PC-3 (cell line): Measurements from ENCODE around the gene PRPS1. TPM values are rescaled to one million over a fixed set of nuclear protein-coding genes. Genes with fewer than 3 reads are reported as not detected.

Experiments
- ATAC-seq: fragments of 200-7000 bp; cut with Tn5 transposase; 2 replicates; pipeline ENCODE4 v1.9.1; 2020; ENCODE audit warnings: mild to moderate bottlenecking, moderate library complexity
- BruUV-seq: library from RNA; stranded (reverse); fragments of 400-500 nt; replicated peaks from 2 replicates; lab custom pipeline; 2021; lab: Mats Ljungman, UMichigan
- CTCF ChIA-PET: fragments of 300-600 bp; sonication (Branson Sonifier 250); formaldehyde crosslinking; loops from one replicate; lab custom pipeline; 2022; ENCODE audit warnings: antibody characterized with exemption; lab: Charles Lee
- POLR2A ChIA-PET: fragments of 300-600 bp; sonication (Branson Sonifier 250); formaldehyde crosslinking; loops from one replicate; lab custom pipeline; 2022; ENCODE audit warnings: antibody characterized with exemption; ENCODE audit not compliant: unreplicated experiment; lab: Charles Lee
- DNase-seq: peaks from one replicate; pipeline ENCODE4 v3.0.0-alpha.2; 2015
- H2AFZ ChIP-seq: fragments of 300-600 bp; sonication (generic); 2 replicates; pipeline ENCODE4 v1.6.0; 2016; ENCODE audit warnings: antibody characterized with exemption, low read length
- H3F3A ChIP-seq: fragments of 300-600 bp; sonication (generic); one replicate; pipeline ENCODE4 v1.6.0; 2017; ENCODE audit warnings: antibody characterized with exemption, low read length, control low read depth, mild to moderate bottlenecking; ENCODE audit not compliant: unreplicated experiment
- H3K27ac ChIP-seq: fragments of 300-600 bp; sonication (generic); 2 replicates; pipeline ENCODE4 v1.5.1; 2016; ENCODE audit warnings: mild to moderate bottlenecking, low read length
- H3K27me3 ChIP-seq: fragments of 300-600 bp; sonication (generic); 2 replicates; pipeline ENCODE4 v1.6.1; 2016; ENCODE audit warnings: low read length, mixed read lengths
- H3K36me3 ChIP-seq: fragments of 300-600 bp; sonication (generic); 2 replicates; pipeline ENCODE4 v1.6.1; 2016; ENCODE audit warnings: low read depth, mixed run types, low read length, mixed read lengths
- H3K4me1 ChIP-seq: fragments of 300-600 bp; sonication (generic); 2 replicates; pipeline ENCODE4 v1.5.1; 2016; ENCODE audit warnings: low read length; ENCODE audit not compliant: insufficient read depth
- H3K4me2 ChIP-seq: fragments of 300-600 bp; sonication (generic); 2 replicates; pipeline ENCODE4 v1.6.0; 2016; ENCODE audit warnings: low read length
- H3K4me3 ChIP-seq: fragments of 300-600 bp; sonication (generic); 2 replicates; pipeline ENCODE4 v1.5.1; 2016; ENCODE audit warnings: mild to moderate bottlenecking, low read length, mixed read lengths
- H3K79me2 ChIP-seq: fragments of 300-600 bp; sonication (generic); 2 replicates; pipeline ENCODE4 v1.6.1; 2017; ENCODE audit warnings: low read length, mixed read lengths
- H3K9ac ChIP-seq: fragments of 300-600 bp; sonication (generic); 2 replicates; pipeline ENCODE4 v1.6.0; 2016; ENCODE audit warnings: mild to moderate bottlenecking, low read length
- H3K9me2 ChIP-seq: fragments of 300-600 bp; sonication (generic); replicated peaks from 2 replicates; pipeline ENCODE4 v1.6.1; 2016; ENCODE audit warnings: mixed run types, low read length, mixed read lengths
- H3K9me3 ChIP-seq: fragments of 300-600 bp; sonication (generic); 2 replicates; pipeline ENCODE4 v1.6.1; 2016; ENCODE audit warnings: low read length, mixed read lengths
- H4K20me1 ChIP-seq: fragments of 300-600 bp; sonication (generic); 2 replicates; pipeline ENCODE4 v1.6.1; 2016; ENCODE audit warnings: low read length, mixed read lengths
- CTCF ChIP-seq: fragments of 300-600 bp; sonication (generic); conservative IDR thresholded peaks from 2 replicates; pipeline ENCODE4 v1.5.1; 2017; ENCODE audit warnings: antibody characterized with exemption, low read depth, mild to moderate bottlenecking, low read length
- EZH2 ChIP-seq: fragments of 300-600 bp; sonication (generic); IDR thresholded peaks from one replicate; pipeline ENCODE4 v1.6.1; 2017; ENCODE audit warnings: antibody characterized with exemption, mild to moderate bottlenecking, low read length; ENCODE audit not compliant: unreplicated experiment
- EZH2phosphoT487 ChIP-seq: fragments of 300-600 bp; sonication (generic); IDR thresholded peaks from 2 replicates; pipeline ENCODE4 v1.6.1; 2018; ENCODE audit warnings: mild to moderate bottlenecking, antibody characterized with exemption, low read length, borderline replicate concordance
- intact Hi-C: fragments of 100-400 bp; cut with micrococcal nuclease; formaldehyde crosslinking; loops from 2 replicates; pipeline ENCODE4 v1.9.0; 2023
- total RNA-seq: library from RNA; depleted of rRNA; stranded (reverse); fragments of >200 nt; gene quantifications from 2 replicates; pipeline ENCODE4 v1.2.3, GENCODE V29; 2014

The PRPS1 gene
- total RNA-seq, 1 experiment from 2014 or later, result 57.0 TPM

- no peak for DNase-seq
- Histone ChIP-seq H3K9ac (no peak overlapping the region), H3K79me2 (no peaks in the 10 kb centered on the region), H3F3A (no peaks in the 10 kb centered on the region), H4K20me1 (no peaks in the 10 kb centered on the region), H3K9me2 (no peaks in the 10 kb centered on the region), H3K4me1 (no peaks in the 10 kb centered on the region), H3K4me2 (no peak overlapping the region), H3K9me3 (no peaks in the 10 kb centered on the region), H3K4me3 (no peak overlapping the region), H3K27ac (no peak overlapping the region), H3K27me3 (no peaks in the 10 kb centered on the region), H2AFZ (no peak overlapping the region), H3K36me3 (no peaks in the 10 kb centered on the region)
- TF ChIP-seq EZH2 (no peak), CTCF (no peak), EZH2phosphoT487 (no peak)
- no TSS peak for BruUV-seq
- no peak for ATAC-seq
- intact Hi-C loops, result no loop called here
- ChIA-PET CTCF (interaction anchor here (1.4 kb wide), 1 partner anchor 114 kb away, joined by 5 read pairs; the partner anchor contains the start of gene TSC22D3), POLR2A (no interaction called here)
Observed at GRCh38 chrX:107662145-107662544, 33.8 kb downstream of the PRPS1 start.

GRCh38 chrX:107662824-107663223 lies 34.5 kb downstream of the PRPS1 start:
- Histone ChIP-seq H2AFZ (no peak overlapping the region), H3K9me3 (no peaks in the 10 kb centered on the region), H3K9me2 (no peaks in the 10 kb centered on the region), H3K27ac (no peak overlapping the region), H3K4me2 (no peak overlapping the region), H3K27me3 (no peaks in the 10 kb centered on the region), H3K9ac (no peak overlapping the region), H4K20me1 (no peaks in the 10 kb centered on the region), H3K79me2 (no peaks in the 10 kb centered on the region), H3K4me3 (no peak overlapping the region), H3K4me1 (no peaks in the 10 kb centered on the region), H3F3A (no peaks in the 10 kb centered on the region), H3K36me3 (no peaks in the 10 kb centered on the region)
- ATAC-seq (no peak), DNase-seq (no peak)
- no peak for TF ChIP-seq EZH2
- TF ChIP-seq EZH2phosphoT487, result no peak
- no peak for TF ChIP-seq CTCF
- POLR2A ChIA-PET, result no interaction called here
- intact Hi-C loops, result no loop called here
- BruUV-seq, result no TSS peak
- CTCF ChIA-PET, result no interaction called here

- H3K27me3 ChIP-seq, result no peaks in the 10 kb centered on the region
- ATAC-seq (no peak), DNase-seq (no peak)
- intact Hi-C loops, result no loop called here
- no peaks in the 10 kb centered on the region for H3K4me1 ChIP-seq
- H2AFZ ChIP-seq, result no peak overlapping the region
- no peaks in the 10 kb centered on the region for H3K79me2 ChIP-seq
- no peaks in the 10 kb centered on the region for H3K9me2 ChIP-seq
- no TSS peak for BruUV-seq
- H3K4me3 ChIP-seq, result no peak overlapping the region
- no peaks in the 10 kb centered on the region for H3K36me3 ChIP-seq
- no peak overlapping the region for H3K4me2 ChIP-seq
- POLR2A ChIA-PET, result no interaction called here
- no peak overlapping the region for H3K9ac ChIP-seq
- TF ChIP-seq CTCF (no peak), EZH2 (no peak), EZH2phosphoT487 (no peak)
- CTCF ChIA-PET, result no interaction called here
- no peaks in the 10 kb centered on the region for H3F3A ChIP-seq
- H3K27ac ChIP-seq, result no peak overlapping the region
- no peaks in the 10 kb centered on the region for H3K9me3 ChIP-seq
- no peaks in the 10 kb centered on the region for H4K20me1 ChIP-seq
Observed at GRCh38 chrX:107666931-107667330, 38.6 kb downstream of the PRPS1 start.
